ENCODE data around the gene ZFYVE21. TPM values are rescaled to one million over a fixed set of nuclear protein-coding genes. Genes with fewer than 3 reads are reported as not detected.

Gene ZFYVE21
- total and polyA plus RNA-seq, 9 donors, result 75.6 to 111 (median 83.1) TPM

DNA sequence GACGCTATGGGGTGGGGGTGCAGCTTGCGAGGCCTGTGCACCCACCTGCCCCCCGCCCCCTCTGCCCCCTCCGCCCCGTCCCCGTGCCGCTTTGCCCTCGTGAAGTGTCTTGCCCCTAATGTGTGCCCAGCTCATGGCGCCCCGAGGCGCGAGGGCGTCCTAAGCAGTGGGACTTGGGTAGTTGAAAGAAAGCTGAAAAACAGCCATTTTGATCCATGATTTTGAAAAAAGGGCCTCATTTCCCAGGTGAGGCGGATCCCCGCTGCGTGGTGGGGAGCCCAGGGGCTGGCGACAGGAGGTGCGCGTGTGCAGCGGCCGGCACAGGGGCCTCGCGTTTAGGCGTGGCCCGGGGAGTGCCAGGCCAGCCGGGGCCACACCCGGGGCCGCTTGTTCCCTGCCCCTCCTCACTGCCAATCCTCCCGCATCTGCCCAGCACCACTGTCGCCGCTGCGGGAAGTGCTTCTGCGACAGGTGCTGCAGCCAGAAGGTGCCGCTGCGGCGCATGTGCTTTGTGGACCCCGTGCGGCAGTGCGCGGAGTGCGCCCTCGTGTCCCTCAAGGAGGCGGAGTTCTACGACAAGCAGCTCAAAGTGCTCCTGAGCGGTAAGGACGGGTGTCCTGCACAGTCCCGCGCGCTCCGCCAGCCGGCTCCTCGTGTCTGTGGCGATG, 11.8 kb downstream of the ZFYVE21 start:
- Histone ChIP-seq H3K36me3 (no peaks in the 10 kb centered on the region), H3K27me3 (no peaks in the 10 kb centered on the region), H3K4me1 (ENCODE audit: insufficient read depth) (peaks cover 29% of the 10 kb centered on the region), H3K9me3 (no peaks in the 10 kb centered on the region), H3K4me3 (no peak overlapping the region), H3K27ac (no peak overlapping the region)
- intact Hi-C loops (cut with DNase I), result no loop called here
- DNase-seq, result peak in 1 of 5 donors; percentile 37
- TF ChIP-seq, protein P1, sequence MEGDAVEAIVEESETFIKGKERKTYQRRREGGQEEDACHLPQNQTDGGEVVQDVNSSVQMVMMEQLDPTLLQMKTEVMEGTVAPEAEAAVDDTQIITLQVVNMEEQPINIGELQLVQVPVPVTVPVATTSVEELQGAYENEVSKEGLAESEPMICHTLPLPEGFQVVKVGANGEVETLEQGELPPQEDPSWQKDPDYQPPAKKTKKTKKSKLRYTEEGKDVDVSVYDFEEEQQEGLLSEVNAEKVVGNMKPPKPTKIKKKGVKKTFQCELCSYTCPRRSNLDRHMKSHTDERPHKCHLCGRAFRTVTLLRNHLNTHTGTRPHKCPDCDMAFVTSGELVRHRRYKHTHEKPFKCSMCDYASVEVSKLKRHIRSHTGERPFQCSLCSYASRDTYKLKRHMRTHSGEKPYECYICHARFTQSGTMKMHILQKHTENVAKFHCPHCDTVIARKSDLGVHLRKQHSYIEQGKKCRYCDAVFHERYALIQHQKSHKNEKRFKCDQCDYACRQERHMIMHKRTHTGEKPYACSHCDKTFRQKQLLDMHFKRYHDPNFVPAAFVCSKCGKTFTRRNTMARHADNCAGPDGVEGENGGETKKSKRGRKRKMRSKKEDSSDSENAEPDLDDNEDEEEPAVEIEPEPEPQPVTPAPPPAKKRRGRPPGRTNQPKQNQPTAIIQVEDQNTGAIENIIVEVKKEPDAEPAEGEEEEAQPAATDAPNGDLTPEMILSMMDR (IDR thresholded peaks at IDR 0.05), result no peak
- no peak for TF ChIP-seq EP300 (IDR thresholded peaks at IDR 0.05)
- no peak for TF ChIP-seq POLR2A (IDR thresholded peaks at IDR 0.05)
- WGBS, 3 donors, result 86 to 87% (median 86%) methylated on average over 52 to 53 of the region's 53 CpGs

DNA sequence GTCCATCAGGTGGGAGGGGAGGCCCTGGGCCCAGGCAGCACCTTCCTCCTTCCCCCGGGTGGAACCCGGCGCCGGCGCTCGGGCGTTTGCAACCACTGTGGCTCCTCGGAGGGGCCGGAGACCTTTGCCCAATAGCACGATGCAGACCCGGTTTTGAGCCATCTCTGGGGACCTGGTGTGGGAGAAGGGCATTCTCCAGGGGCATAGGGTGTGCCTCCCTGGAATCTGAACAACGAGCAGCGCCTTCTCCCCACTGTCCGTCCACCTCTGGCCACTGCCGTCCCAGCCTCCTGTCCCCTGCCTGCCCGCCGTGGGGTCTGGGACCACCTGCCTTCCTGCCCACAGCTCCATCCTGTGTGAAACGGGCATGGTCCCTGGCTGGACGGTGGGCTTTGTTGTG, 12.5 kb downstream of the ZFYVE21 start:
- TF ChIP-seq, protein P1 (IDR thresholded peaks at IDR 0.05), result no peak
- TF ChIP-seq POLR2A (IDR thresholded peaks at IDR 0.05) (no peak), EP300 (IDR thresholded peaks at IDR 0.05) (no peak)
- 89 to 92% (median 89%) methylated on average over 18 to 19 of the region's 19 CpGs for WGBS, 3 donors
- Histone ChIP-seq H3K4me3 (no peak overlapping the region), H3K36me3 (no peaks in the 10 kb centered on the region), H3K27ac (no peak overlapping the region), H3K9me3 (no peaks in the 10 kb centered on the region), H3K27me3 (no peaks in the 10 kb centered on the region), H3K4me1 (ENCODE audit: insufficient read depth) (peaks cover 28% of the 10 kb centered on the region)
- DNase-seq, result no peak
- intact Hi-C loops (cut with DNase I), result no loop called here

DNA sequence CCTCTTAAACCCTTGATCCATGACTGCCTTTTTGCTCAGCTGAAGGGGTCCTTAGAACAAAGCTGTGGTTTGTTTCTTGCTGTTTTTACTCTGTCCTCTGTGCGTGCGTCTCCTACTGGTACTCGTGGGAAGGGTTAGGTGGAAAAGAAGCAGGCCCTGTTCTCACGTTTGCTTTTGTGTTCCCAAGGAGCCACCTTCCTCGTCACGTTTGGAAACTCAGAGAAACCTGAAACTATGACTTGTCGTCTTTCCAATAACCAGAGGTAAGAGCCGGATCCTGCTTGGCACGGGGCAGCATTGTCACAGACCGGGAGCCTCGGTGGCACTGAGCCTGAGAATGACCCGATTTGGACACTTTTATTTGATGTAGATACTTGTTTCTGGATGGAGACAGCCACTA, 13.1 kb downstream of the ZFYVE21 start:
- Histone ChIP-seq H3K36me3 (no peaks in the 10 kb centered on the region), H3K4me3 (no peak overlapping the region), H3K9me3 (no peaks in the 10 kb centered on the region), H3K27ac (no peak overlapping the region), H3K4me1 (ENCODE audit: insufficient read depth) (peaks cover 22% of the 10 kb centered on the region), H3K27me3 (no peaks in the 10 kb centered on the region)
- WGBS, 3 donors, result 87 to 90% (median 88%) methylated on average over 12 of the region's 12 CpGs
- TF ChIP-seq EP300 (IDR thresholded peaks at IDR 0.05), result no peak
- TF ChIP-seq, protein P1 (IDR thresholded peaks at IDR 0.05), result no peak
- no peak for TF ChIP-seq POLR2A (IDR thresholded peaks at IDR 0.05)
- intact Hi-C loops (cut with DNase I), result no loop called here
- no peak for DNase-seq

DNA sequence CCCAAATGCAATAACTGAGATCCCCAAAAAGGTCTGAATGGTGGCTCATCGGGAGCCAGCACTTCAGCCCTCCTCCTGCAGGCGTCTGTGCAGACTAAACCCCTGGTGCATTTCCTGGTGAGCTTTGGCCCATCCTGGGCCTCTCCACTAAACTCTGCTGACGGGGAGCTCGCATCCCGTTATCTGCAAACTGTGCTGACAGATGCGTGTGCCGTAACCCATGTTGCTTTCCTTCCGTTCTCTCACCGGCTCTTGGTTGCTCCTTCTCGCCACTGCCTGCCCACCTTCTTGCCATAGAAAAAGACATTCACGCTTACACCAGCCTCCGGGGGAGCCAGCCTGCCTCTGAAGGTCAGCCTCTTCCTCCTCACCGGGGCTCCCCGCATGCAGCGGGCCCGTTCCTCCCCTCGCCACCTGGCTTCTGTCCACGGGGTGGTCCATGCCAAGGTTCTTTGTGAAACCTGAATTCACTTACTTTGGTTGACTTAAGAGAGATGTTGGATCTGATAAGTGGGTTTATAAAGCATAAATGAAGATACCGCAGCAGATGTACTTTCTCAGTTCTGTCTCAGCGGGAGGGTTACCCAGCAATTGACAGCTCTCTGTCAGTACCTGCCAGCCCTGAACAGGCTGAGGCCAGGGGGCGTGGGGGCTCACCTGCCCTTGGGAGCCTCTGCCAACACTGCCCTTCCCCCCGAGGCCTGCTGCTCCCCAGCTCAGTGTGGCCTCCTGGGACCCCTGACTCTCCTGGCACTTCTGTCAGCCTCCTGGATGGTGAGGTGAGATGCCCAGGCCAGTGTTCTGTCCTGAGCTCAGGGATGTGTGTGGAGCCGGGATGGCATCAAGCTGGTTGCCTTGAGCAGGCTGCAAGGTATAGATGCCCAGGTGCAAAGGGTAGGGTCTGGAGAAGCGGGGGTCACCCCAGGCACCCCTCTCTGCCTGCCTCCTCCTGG, 14.2 kb downstream of the ZFYVE21 start:
- no peak for TF ChIP-seq POLR2A (IDR thresholded peaks at IDR 0.05)
- TF ChIP-seq EP300 (IDR thresholded peaks at IDR 0.05), result no peak
- TF ChIP-seq, protein P1 (IDR thresholded peaks at IDR 0.05), result no peak
- Histone ChIP-seq H3K4me3 (no peak overlapping the region), H3K9me3 (no peaks in the 10 kb centered on the region), H3K36me3 (no peaks in the 10 kb centered on the region), H3K27ac (no peak overlapping the region), H3K4me1 (ENCODE audit: insufficient read depth) (peaks cover 12% of the 10 kb centered on the region), H3K27me3 (no peaks in the 10 kb centered on the region)
- DNase-seq, result peak in 1 of 5 donors; percentile 24
- intact Hi-C loops (cut with DNase I), result loop anchor here in 1 of 4 donors (10.0 kb wide), 1 partner anchor 155 kb away; no protein-coding TSS in a partner anchor
- 62 to 70% (median 68%) methylated on average over 24 of the region's 24 CpGs for WGBS, 3 donors

Data from ovary (tissue), 9 donors.